ENCODE data around the gene LMAN1L.

GRCh38 chr15:74870436-74871215, 58.0 kb downstream of the LMAN1L start:
- no peak for TF ChIP-seq POLR2A (IDR thresholded peaks at IDR 0.05; ENCODE audit: low read length)
- TF ChIP-seq GATA1 (IDR thresholded peaks at IDR 0.05; ENCODE audit: low read depth, low read length) = no peak
